PC-3 (cell line): ENCODE results near the gene PCBP2.
"Not testable (repeated sequence)": the region's sequence is repeated elsewhere in the genome, so short reads cannot be mapped to it uniquely, and the experiment has no call there.

Experiments
- EZH2 ChIP-seq: fragments of 300-600 bp; sonication (generic); IDR thresholded peaks from one replicate; pipeline ENCODE4 v1.6.1; 2017; ENCODE audit warnings: antibody characterized with exemption, mild to moderate bottlenecking, low read length; ENCODE audit not compliant: unreplicated experiment
- TF ChIP-seq, protein P1 (sequence below): fragments of 300-600 bp; sonication (generic); conservative IDR thresholded peaks from 2 replicates; pipeline ENCODE4 v1.5.1; 2017; ENCODE audit warnings: antibody characterized with exemption, low read depth, mild to moderate bottlenecking, low read length

- TF ChIP-seq, protein P1, sequence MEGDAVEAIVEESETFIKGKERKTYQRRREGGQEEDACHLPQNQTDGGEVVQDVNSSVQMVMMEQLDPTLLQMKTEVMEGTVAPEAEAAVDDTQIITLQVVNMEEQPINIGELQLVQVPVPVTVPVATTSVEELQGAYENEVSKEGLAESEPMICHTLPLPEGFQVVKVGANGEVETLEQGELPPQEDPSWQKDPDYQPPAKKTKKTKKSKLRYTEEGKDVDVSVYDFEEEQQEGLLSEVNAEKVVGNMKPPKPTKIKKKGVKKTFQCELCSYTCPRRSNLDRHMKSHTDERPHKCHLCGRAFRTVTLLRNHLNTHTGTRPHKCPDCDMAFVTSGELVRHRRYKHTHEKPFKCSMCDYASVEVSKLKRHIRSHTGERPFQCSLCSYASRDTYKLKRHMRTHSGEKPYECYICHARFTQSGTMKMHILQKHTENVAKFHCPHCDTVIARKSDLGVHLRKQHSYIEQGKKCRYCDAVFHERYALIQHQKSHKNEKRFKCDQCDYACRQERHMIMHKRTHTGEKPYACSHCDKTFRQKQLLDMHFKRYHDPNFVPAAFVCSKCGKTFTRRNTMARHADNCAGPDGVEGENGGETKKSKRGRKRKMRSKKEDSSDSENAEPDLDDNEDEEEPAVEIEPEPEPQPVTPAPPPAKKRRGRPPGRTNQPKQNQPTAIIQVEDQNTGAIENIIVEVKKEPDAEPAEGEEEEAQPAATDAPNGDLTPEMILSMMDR, result not testable (repeated sequence)
- TF ChIP-seq EZH2, result not testable (repeated sequence)
Observed at GRCh38 chr12:53439582-53439981, 12.3 kb upstream of the PCBP2 start.
